HS-5 (cell line): ENCODE data around the gene NR2E3.
A peak's percentile ranks its signal among the peaks of the same experiment; 100 is the strongest.

ENCODE experiments used
- DNase-seq: peaks from one replicate; pipeline ENCODE4 v3.0.0-alpha.2; 2012; ENCODE audit warnings: low read depth

Gene NR2E3

GRCh38 chr15:71791975-71792374, 18.4 kb upstream of the NR2E3 start:
- DNase-seq = no peak

GRCh38 chr15:71792521-71792920, 17.8 kb upstream of the NR2E3 start:
- DNase-seq = peak; percentile 58

- DNase-seq = no peak
Observed at GRCh38 chr15:71798641-71799040, 11.7 kb upstream of the NR2E3 start.

GRCh38 chr15:71800190-71800589, 10.2 kb upstream of the NR2E3 start:
- DNase-seq = no peak

GRCh38 chr15:71800835-71801745, 9.3 kb upstream of the NR2E3 start:
- DNase-seq = peak; percentile 43

GRCh38 chr15:71801935-71802655, 8.3 kb upstream of the NR2E3 start:
- DNase-seq = no peak

GRCh38 chr15:71802770-71803169, 7.6 kb upstream of the NR2E3 start:
- no peak for DNase-seq

GRCh38 chr15:71804226-71804625, 6.1 kb upstream of the NR2E3 start:
- no peak for DNase-seq

GRCh38 chr15:71804695-71805470, 5.5 kb upstream of the NR2E3 start:
- no peak for DNase-seq

- peak; percentile 11 for DNase-seq
Observed at GRCh38 chr15:71806452-71806931, 3.9 kb upstream of the NR2E3 start.

- no peak for DNase-seq
Observed at GRCh38 chr15:71807125-71807629, 3.2 kb upstream of the NR2E3 start.

- DNase-seq = no peak
Observed at GRCh38 chr15:71807691-71808091, 2.7 kb upstream of the NR2E3 start.

- no peak for DNase-seq
Observed at GRCh38 chr15:71808311-71809020, 1.9 kb upstream of the NR2E3 start.

GRCh38 chr15:71809346-71809745, 1.0 kb upstream of the NR2E3 start:
- DNase-seq = no peak

- DNase-seq = no peak
Observed at GRCh38 chr15:71811036-71811736, 832 bp downstream of the NR2E3 start.

- DNase-seq = no peak
Observed at GRCh38 chr15:71811752-71812735, 1.7 kb downstream of the NR2E3 start.

GRCh38 chr15:71812966-71813722, 2.8 kb downstream of the NR2E3 start:
- DNase-seq = no peak

GRCh38 chr15:71813723-71814470, 3.5 kb downstream of the NR2E3 start:
- DNase-seq = no peak
